IMR-90 (cell line): ENCODE measurements around the gene COL15A1. TPM values are rescaled to one million over a fixed set of nuclear protein-coding genes. Genes with fewer than 3 reads are reported as not detected.

Experiments used
- ATAC-seq: fragments of 200-7000 bp; cut with Tn5 transposase; 2 replicates; pipeline ENCODE4 v1.9.1; 2020; ENCODE audit warnings: low read depth, mild to moderate bottlenecking, moderate library complexity
- BruUV-seq: library from RNA; stranded (reverse); fragments of 400-500 nt; replicated peaks from 2 replicates; lab custom pipeline; 2021; lab: Mats Ljungman, UMichigan
- CTCF ChIA-PET: fragments of 300-600 bp; formaldehyde crosslinking; extraction: SDS; loops from one replicate; lab custom pipeline; 2021; ENCODE audit warnings: antibody characterized with exemption; lab: Yijun Ruan, JAX
- POLR2A ChIA-PET: fragments of 300-600 bp; sonication (Branson Sonifier 250); formaldehyde crosslinking; loops from one replicate; lab custom pipeline; 2022; ENCODE audit warnings: antibody characterized with exemption; ENCODE audit not compliant: unreplicated experiment; lab: Charles Lee
- DNase-seq: peaks from one replicate; pipeline ENCODE4 v3.0.0; 2013
- H2AFZ ChIP-seq: replicated peaks from 2 replicates; pipeline ENCODE3; 2013; ENCODE audit warnings: low read length, mild to moderate bottlenecking; ENCODE audit not compliant: poor library complexity
- H2AK5ac ChIP-seq: 2 replicates; pipeline ENCODE4 v1.6.1; 2013; ENCODE audit warnings: low read depth, low read length, inconsistent platforms
- H2AK9ac ChIP-seq: replicated peaks from 2 replicates; pipeline ENCODE3; 2013; ENCODE audit warnings: mild to moderate bottlenecking, low read depth, low read length, moderate library complexity; ENCODE audit not compliant: poor library complexity
- H2BK120ac ChIP-seq: 2 replicates; pipeline ENCODE4 v1.6.1; 2013; ENCODE audit warnings: low read depth, low read length, inconsistent platforms
- H2BK15ac ChIP-seq: 3 replicates; pipeline ENCODE4 v1.6.1; 2013; ENCODE audit warnings: low read depth, low read length, inconsistent platforms
- H2BK20ac ChIP-seq: 2 replicates; pipeline ENCODE4 v1.6.1; 2013; ENCODE audit warnings: low read depth, mild to moderate bottlenecking, inconsistent platforms, low read length, moderate library complexity
- H2BK5ac ChIP-seq: 2 replicates; pipeline ENCODE4 v1.6.1; 2013; ENCODE audit warnings: mild to moderate bottlenecking, low read depth, low read length, inconsistent platforms; ENCODE audit not compliant: poor library complexity, severe bottlenecking
- H3K14ac ChIP-seq: replicated peaks from 2 replicates; pipeline ENCODE4 v1.6.1; 2013; ENCODE audit warnings: low read depth, low read length, inconsistent platforms
- H3K18ac ChIP-seq: 2 replicates; pipeline ENCODE4 v1.6.1; 2013; ENCODE audit warnings: low read depth, low read length, control low read depth
- H3K23ac ChIP-seq: 2 replicates; pipeline ENCODE4 v1.6.1; 2013; ENCODE audit warnings: low read depth, low read length, inconsistent platforms
- H3K27ac ChIP-seq: 2 replicates; pipeline ENCODE4 v1.5.1; 2013; ENCODE audit warnings: mild to moderate bottlenecking, control low read depth, low read length; ENCODE audit not compliant: insufficient read depth
- H3K27me3 ChIP-seq: 2 replicates; pipeline ENCODE4 v1.6.1; 2013; ENCODE audit warnings: low read length; ENCODE audit not compliant: control insufficient read depth, insufficient read depth
- H3K36me3 ChIP-seq: 2 replicates; pipeline ENCODE4 v1.6.1; 2013; ENCODE audit warnings: low read length, mixed read lengths; ENCODE audit not compliant: control insufficient read depth, insufficient read depth
- H3K4ac ChIP-seq: 2 replicates; pipeline ENCODE4 v1.6.1; 2013; ENCODE audit warnings: low read depth, low read length, inconsistent platforms
- H3K4me1 ChIP-seq: 2 replicates; pipeline ENCODE4 v1.6.1; 2013; ENCODE audit warnings: low read length, mixed read lengths; ENCODE audit not compliant: control insufficient read depth, insufficient read depth
- H3K4me2 ChIP-seq: 2 replicates; pipeline ENCODE4 v1.6.1; 2013; ENCODE audit warnings: low read depth, mild to moderate bottlenecking, control low read depth, low read length, moderate library complexity
- H3K4me3 ChIP-seq: 2 replicates; pipeline ENCODE4 v1.5.1; 2013; ENCODE audit warnings: low read depth, mild to moderate bottlenecking, control low read depth, low read length, moderate library complexity; ENCODE audit not compliant: insufficient read depth
- H3K56ac ChIP-seq: 2 replicates; pipeline ENCODE4 v1.6.1; 2013; ENCODE audit warnings: low read length, inconsistent platforms; ENCODE audit not compliant: insufficient read depth; ENCODE audit errors: extremely low read depth
- H3K79me1 ChIP-seq, 2 experiments: 2 replicates each; pipeline ENCODE4 v1.6.1; 2013; ENCODE audit warnings: low read length in 2 of 2, inconsistent platforms in 1 of 2, low read depth in 1 of 2
- H3K9ac ChIP-seq: 2 replicates; pipeline ENCODE4 v1.6.1; 2013; ENCODE audit warnings: low read depth, low read length, control low read depth
- H3K9me1 ChIP-seq: 2 replicates; pipeline ENCODE4 v1.6.1; 2013; ENCODE audit warnings: low read length, inconsistent platforms; ENCODE audit not compliant: insufficient read depth
- H3K9me3 ChIP-seq: 2 replicates; pipeline ENCODE4 v1.6.1; 2013; ENCODE audit warnings: low read length; ENCODE audit not compliant: control insufficient read depth, insufficient read depth
- H4K20me1 ChIP-seq: 2 replicates; pipeline ENCODE4 v1.6.1; 2013; ENCODE audit warnings: low read length, inconsistent platforms; ENCODE audit not compliant: insufficient read depth
- H4K5ac ChIP-seq: 2 replicates; pipeline ENCODE4 v1.6.1; 2013; ENCODE audit warnings: mild to moderate bottlenecking, low read depth, low read length, control low read depth
- H4K8ac ChIP-seq, 2 experiments: 2 replicates each; pipeline ENCODE4 v1.6.1; 2013; ENCODE audit warnings: low read depth in 2 of 2, low read length in 2 of 2, control low read depth in 1 of 2, inconsistent platforms in 1 of 2
- H4K91ac ChIP-seq: 2 replicates; pipeline ENCODE4 v1.6.1; 2013; ENCODE audit warnings: low read depth, low read length, inconsistent platforms; ENCODE audit not compliant: insufficient read depth
- BHLHE40 ChIP-seq: fragments of 150-350 bp; IDR thresholded peaks from 2 replicates; pipeline ENCODE4 v1.6.1; 2016; ENCODE audit warnings: mild to moderate bottlenecking, low read depth, low read length
- CEBPB ChIP-seq: IDR thresholded peaks from 2 replicates; pipeline ENCODE4 v1.6.1; 2012; ENCODE audit warnings: low read depth, low read length, improper control_type of control experiment
- MAFK ChIP-seq: IDR thresholded peaks from 2 replicates; pipeline ENCODE4 v1.6.1; 2012; ENCODE audit warnings: low read depth, low read length, improper control_type of control experiment
- POLR2A ChIP-seq: IDR thresholded peaks from 2 replicates; pipeline ENCODE4 v1.6.1; 2012; ENCODE audit warnings: mild to moderate bottlenecking, low read depth, low read length
- RCOR1 ChIP-seq: IDR thresholded peaks from 2 replicates; pipeline ENCODE4 v1.6.1; 2012; ENCODE audit warnings: mild to moderate bottlenecking, low read length, improper control_type of control experiment; ENCODE audit not compliant: insufficient replicate concordance
- WGBS, 2 experiments: methylation state at CpG; one replicate each; pipeline versions ENCODE4 v1.1.5 to v1.1.7; 2013; ENCODE audit warnings: missing lambda C conversion rate in 2 of 2; ENCODE audit not compliant: insufficient read length in 1 of 2; ENCODE audit errors: extremely low coverage in 2 of 2; 5-methylcytosine and 5-hydroxymethylcytosine counted together
- dilution Hi-C: fragments of 300-500 bp; cut with HindIII; formaldehyde crosslinking; loops from one replicate; pipeline ENCODE4 v1.14.3; 2018; ENCODE audit warnings: low sequenced_read_pairs; ENCODE audit not compliant: unreplicated experiment
- in situ Hi-C: fragments of 300-500 bp; cut with MboI; formaldehyde crosslinking; loops from 3 replicates; pipeline ENCODE4 v1.14.3; 2019; ENCODE audit warnings: low sequenced_read_pairs, inconsistent platforms, mixed read lengths
- intact Hi-C: fragments of 100-400 bp; cut with micrococcal nuclease; formaldehyde crosslinking; loops from 2 replicates; pipeline ENCODE4 v1.10.0; 2022
- polyA plus RNA-seq, 3 experiments: library from polyadenylated mRNA; depleted of rRNA; stranded (reverse); fragments of >200 nt; gene quantifications; 2 replicates each; pipeline ENCODE4 v1.2.3, GENCODE V29; 2012; ENCODE audit warnings: low replicate concordance in 1 of 3
- total RNA-seq: library from RNA; depleted of rRNA; stranded (reverse); fragments of >200 nt; gene quantifications from 2 replicates; pipeline ENCODE4 v1.2.3, GENCODE V29; 2012

The COL15A1 gene
- total and polyA plus RNA-seq, 2 of the 4 experiments (the other 2 are of a cell fraction), result 2.2 to 3.7 TPM

GRCh38 chr9:98933185-98933584 is 10.5 kb upstream of the COL15A1 start:
- Histone ChIP-seq H3K4me1 (peaks cover 10% of the 10 kb centered on the region; the same call in 1 of the 2 replicates), H4K91ac (no peak overlapping the region), H3K36me3 (no peaks in the 10 kb centered on the region), H3K27ac (no peak overlapping the region), H3K4ac (no peak overlapping the region), H3K9ac (no peak overlapping the region), H3K27me3 (peaks cover 6% of the 10 kb centered on the region), H2AK9ac (no peak overlapping the region), H4K20me1 (no peaks in the 10 kb centered on the region), H3K79me1 (no peaks in the 10 kb centered on the region), H2BK15ac (no peak overlapping the region), H3K14ac (no peak overlapping the region), H2BK120ac (no peak overlapping the region), H4K8ac (no peak overlapping the region), H3K23ac (no peak overlapping the region), H2AFZ (no peak overlapping the region), H3K9me3 (no peaks in the 10 kb centered on the region), H3K4me2 (no peak overlapping the region), H3K4me3 (no peak overlapping the region), H3K56ac (no peak overlapping the region), H3K18ac (no peak overlapping the region), H4K5ac (no peak overlapping the region), H2BK20ac (no peak overlapping the region), H2BK5ac (no peak overlapping the region), H2AK5ac (no peak overlapping the region), H3K9me1 (no peaks in the 10 kb centered on the region)
- ATAC-seq (no peak), DNase-seq (no peak)
- ChIA-PET CTCF (no interaction called here), POLR2A (no interaction called here)
- TF ChIP-seq BHLHE40, result no peak
- no peak for TF ChIP-seq CEBPB
- no peak for TF ChIP-seq POLR2A
- no peak for TF ChIP-seq RCOR1
- no peak for TF ChIP-seq MAFK
- 90% methylated on average over 2 of the region's 5 CpGs; no CpG with 5 or more reads in 1 of the 2 experiments for WGBS, 2 experiments
- no TSS peak for BruUV-seq
- dilution Hi-C loops (no loop called here), intact Hi-C loops (no loop called here), in situ Hi-C loops (no loop called here)
